Hematopoietic multipotent progenitor cell (in vitro differentiated cells): ENCODE data around the gene PERCC1. TPM values are rescaled to one million over a fixed set of nuclear protein-coding genes. Genes with fewer than 3 reads are reported as not detected.

Experiments used
- DNase-seq, 3 donors: peaks; one replicate each; pipeline ENCODE4 v3.0.0-alpha.2; 2011 to 2015; ENCODE audit warnings: low read depth in 2 of 3, low spot score in 2 of 3
- total RNA-seq: library from RNA; depleted of rRNA; stranded (reverse); fragments of >200 nt; gene quantifications from one replicate; pipeline ENCODE4 v1.2.3, GENCODE V29; 2012

Gene PERCC1
- total RNA-seq, 1 donor: 5.1 TPM

DNA sequence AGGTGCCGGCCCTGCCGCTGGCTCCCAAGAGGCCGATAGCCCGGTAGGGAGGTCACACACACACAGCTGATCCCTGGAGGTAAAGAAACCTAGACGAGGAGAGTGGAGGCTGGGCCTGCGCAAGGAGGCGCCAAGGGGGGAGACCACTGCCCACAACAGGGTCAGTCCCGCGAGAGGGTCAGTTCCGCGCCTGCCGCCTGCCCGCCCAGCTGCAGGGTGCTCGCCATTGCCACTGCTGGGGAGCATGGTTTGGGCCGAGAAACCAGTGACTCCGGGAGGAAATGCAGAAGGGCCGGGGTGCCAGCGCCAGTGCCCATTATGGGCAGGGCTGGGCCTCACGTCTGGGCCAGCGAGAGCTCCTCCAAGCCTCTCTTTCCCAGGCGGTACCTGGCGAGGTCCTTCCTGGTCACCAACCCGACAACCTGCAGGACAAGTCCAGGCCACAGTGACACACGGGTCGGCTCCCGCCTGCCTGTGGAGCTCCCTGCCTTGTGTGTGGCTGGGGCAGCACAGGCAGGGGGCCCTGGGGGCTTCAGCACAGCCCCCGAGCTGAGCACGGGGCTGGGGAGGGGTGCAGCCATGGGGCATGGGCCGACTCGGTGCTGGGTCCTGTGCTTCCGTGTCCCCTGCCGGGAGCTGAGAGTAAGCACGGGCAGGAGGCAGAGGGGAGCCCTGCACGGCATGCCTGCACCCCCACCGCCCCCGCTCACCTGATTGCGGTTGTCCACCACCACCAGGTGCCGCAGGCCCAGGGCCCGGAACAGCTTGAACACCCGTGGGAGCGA is 15.6 kb downstream of the PERCC1 start:
- no peak for DNase-seq

- DNase-seq: no peak
These were observed 17.1 kb downstream of the PERCC1 start for GRCh38 chr16:1447965-1448364.

GRCh38 chr16:1448536-1449116 is 17.7 kb downstream of the PERCC1 start:
- no peak for DNase-seq

DNA sequence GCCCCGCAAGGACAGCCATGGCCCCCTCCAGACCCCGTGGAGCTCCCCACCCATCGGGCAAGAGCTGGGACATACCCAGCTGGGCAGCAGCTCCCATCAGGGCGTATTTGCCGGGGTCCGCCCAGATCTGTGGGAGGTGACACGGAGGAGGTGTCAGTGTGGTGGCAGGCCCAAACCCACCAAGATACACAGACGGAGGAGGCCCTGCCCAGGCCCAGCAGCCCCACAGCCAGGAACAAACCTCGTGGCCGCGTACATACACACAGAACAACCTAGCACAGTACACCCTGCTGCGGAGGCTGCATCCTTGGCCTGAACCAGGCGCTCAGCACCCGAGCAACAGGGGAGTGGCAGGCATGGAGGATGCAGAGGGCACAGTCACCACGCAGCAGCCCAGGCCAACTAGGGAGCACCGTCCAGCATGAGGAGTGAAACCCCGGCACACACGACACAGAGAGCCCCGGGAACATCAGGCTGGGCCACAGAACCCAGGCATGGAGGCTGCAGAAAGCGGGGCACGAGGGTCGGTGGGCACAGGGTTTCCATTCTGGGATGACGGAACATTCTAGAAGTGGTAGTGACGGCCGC is 18.4 kb downstream of the PERCC1 start:
- no peak for DNase-seq

- DNase-seq: no peak
These were observed 19.3 kb downstream of the PERCC1 start for GRCh38 chr16:1450218-1450617.

DNA sequence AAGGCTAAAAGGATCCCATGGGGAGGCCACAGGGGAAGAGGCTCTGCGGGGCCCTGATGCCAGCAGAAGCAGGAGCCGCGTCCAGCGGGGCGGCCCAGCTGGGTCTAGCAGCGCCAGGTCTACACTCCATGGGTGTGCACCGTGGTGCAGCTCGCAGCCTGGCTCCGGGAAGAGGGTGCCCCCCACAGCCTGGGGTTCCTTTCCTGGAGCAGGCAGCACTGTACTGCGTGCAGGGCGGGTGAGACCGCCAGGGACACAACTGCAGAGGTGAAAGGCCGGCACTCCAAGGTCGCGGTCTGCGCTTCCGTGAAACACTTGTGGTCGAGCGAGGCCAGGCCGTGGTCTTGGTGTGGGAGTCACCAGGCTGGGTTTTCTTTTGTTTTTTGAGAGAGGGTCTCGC is 20.0 kb downstream of the PERCC1 start:
- DNase-seq: no peak

DNA sequence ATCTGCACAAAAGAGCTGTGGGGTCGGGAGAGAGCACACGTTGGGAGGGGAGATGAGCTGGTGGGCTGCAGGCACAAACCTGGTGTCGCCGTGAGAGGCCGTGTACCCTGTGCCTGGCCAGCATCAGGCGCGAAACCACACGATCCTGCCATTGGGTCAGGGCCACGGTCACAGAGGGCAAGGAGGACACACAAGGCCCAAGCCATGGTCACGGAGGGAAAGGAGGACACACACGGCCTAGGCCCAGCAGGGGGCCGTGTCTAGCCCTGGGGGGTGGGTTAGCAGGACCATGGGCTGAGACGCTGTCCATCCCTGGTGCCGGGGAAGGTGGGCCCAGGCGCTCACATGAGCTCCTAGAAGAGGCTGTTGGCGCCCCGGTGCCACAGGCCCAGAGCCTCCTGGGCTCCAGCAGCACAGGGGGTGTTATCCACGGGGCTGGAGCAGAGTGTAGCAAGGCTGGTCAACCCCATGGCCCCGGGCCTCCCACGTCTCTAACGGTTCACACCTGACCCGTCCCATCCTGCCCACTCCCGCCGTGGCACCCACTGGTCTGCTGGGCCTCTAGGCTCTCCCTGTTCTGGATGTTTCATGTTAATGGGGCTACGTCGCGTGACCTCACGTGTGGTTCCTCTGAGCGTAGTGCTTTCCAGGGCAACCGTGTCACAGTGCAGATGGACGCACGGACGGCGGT is 21.0 kb downstream of the PERCC1 start:
- no peak for DNase-seq

- no peak for DNase-seq
These were observed 21.7 kb downstream of the PERCC1 start for GRCh38 chr16:1452530-1452929.

- no peak for DNase-seq
These were observed 22.4 kb downstream of the PERCC1 start for GRCh38 chr16:1453316-1453715.

DNA sequence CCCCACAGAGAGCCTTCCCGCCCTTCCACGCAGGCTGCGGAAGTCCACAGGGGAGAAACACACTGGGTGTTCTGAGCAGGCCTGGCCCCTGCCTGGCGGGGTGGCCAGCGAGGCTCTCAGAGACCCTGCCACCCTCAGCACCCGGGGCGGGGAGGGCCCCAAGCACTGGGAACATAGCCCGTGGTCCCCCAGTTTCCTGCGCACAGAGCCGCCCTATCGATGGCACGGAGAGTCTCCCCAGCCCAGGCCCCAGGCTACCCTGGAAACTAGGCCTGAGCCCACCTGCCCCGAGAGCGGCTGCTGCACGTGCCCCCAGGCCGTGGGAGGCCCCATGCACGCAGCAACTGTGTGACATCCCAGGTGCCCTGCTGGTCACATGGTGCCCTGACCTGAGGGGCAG is 23.7 kb downstream of the PERCC1 start:
- no peak for DNase-seq

DNA sequence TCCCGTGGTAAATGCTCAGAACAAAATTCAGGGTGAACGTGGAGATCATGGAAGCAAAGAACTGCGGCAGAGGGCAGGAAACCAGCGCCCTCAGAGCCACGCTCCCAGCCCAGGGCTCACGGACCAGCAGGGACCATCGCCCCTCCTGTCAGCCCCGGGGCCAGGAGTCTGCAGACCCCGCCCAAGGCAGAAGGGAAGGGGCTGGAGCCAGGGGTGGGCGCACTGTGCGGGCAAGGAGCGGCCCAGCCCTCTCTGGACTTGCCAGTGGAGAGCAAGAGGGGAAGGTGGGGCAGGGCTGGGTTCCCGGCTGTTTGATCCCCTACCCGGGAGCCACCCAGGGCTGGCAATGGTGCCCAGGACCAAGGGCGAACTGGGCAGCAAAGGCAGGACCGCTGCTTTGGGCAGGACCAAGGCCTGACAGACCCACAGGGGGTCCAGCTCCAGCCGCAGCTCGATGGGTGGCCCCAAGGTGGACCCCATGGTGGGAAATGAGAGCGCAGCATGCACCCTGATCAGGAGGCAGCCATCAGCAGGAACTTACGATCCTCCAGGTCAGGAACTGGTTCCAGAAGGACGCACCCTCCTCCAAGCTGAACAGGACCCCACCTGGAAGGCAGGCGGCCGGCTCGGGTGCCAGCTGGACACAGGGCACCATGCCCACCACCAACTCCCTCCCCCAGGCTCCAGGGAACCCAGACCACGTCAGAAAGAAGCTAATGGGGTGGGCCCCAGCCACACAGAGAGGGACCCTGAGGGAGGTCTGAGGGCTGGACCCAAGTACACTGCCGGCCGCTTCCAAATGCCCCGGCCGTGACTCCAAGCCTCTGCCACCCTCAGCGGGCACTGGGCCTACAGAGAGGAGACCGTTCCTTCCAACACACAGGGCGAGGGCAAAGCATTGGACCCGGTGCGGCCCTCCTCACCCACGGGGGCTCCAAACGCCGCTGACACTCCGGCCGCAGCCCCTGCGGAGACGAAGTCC is 24.6 kb downstream of the PERCC1 start:
- no peak for DNase-seq

DNA sequence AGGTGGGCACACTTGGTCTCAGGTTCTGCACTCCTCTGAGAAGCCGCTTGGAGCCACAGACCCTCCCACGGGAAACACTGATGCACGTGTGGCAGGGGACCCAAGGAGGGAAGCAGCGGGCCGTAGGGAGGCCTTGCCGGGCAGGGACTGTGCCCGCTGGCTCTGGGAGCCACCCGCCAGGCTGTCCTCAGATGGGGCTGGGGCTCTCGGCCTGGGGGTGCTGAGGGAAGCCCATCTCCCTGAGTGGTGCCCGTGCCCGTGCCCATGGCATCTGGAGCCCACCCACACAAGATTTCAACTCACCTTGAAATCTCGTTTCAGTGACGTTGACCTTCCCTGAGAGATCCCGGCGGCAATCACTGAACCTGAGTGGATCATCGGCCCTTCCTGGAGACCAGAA is 26.1 kb downstream of the PERCC1 start:
- no peak for DNase-seq

DNA sequence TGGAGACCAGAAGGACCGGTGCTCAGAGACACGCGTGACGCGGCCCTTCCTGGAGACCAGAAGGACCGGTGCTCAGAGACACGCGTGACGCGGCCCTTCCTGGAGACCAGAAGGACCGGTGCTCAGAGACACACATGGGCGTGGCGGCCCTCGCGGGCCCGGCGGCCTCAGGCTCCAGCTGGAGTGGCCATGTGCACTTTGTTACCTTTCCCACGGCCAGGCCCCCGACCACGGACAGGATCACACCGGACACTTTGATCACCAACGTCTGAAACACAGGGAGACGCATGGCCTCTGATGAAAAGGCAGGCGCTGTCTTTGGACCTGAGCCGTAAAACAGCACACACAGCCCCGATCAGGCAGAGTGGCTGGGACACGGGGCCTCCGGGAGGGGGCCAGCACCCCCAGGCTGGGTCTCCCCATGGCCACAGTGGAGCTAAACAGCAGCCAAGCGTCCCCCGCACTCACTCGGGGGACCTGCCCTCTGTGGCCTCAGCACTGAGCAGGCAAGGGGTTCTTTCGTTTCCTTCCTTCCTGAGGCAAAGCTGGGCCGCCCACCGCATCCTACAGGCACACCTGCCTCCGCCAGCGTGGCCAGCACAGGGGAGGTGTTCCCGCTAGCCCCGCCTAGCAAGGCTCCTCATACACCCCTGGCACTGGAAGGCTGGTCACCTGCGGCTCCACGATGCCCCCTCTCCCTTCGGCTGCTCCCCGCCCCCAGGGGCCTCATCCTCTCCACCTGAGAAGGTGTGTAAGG is 26.8 kb downstream of the PERCC1 start:
- DNase-seq: peak in 1 of 3 donors; percentile 63

- no peak for DNase-seq
These were observed 27.6 kb downstream of the PERCC1 start for GRCh38 chr16:1458336-1458976.

DNA sequence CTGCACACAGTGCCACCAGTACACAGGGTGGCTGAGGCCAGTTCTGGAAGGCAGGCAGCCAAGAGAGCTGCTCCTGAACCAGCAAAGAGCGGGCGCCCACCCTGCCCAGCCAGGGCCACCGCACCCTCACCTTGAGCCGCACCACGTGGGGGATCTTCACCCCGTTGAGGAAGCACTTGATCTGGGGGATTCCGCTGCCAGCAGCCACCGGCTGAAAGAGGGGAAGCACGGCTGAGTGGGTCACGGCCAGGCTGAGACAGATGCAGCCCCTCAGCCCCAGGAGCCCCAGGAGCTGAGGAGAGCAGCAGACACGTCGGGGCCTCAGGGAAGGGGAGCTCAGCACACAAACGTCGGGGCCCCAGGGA is 28.1 kb downstream of the PERCC1 start:
- DNase-seq: peak in 2 of 3 donors; percentile 44 to 52

- no peak for DNase-seq
These were observed 29.1 kb downstream of the PERCC1 start for GRCh38 chr16:1459967-1460366.

GRCh38 chr16:1460602-1461138 is 29.8 kb downstream of the PERCC1 start:
- no peak for DNase-seq

DNA sequence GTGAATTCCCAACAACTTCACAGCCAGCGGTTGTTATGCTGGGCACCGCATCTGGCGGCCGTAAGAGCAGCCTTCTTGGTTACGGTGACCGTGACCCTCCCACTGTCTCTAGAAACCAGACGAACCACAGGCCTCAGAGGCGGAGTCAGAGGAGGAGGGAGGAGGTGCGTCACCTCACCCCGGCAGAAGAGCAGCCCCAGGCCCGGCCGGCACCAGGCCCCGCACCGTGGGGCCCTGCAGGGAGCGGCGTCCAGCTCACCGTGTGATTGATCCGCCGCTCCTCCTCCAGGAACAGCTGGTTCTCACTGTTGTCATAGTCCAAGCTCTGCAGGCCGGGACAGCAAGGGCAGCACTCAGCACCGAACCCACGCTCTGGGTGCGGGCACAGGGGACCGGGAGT is 30.3 kb downstream of the PERCC1 start:
- DNase-seq: no peak
